T follicular helper cell (primary cell): Measurements from ENCODE around the gene RGL3.
"Not testable (repeated sequence)": the region's sequence is repeated elsewhere in the genome, so short reads cannot be mapped to it uniquely, and the experiment has no call there.

Experiments used
- DNase-seq: peaks from one replicate; pipeline ENCODE4 v3.0.0-alpha.2; 2020; ENCODE audit warnings: low read depth
- total RNA-seq, 2 experiments: gene quantifications; one replicate each; lab custom pipeline; 2026; lab: John Stamatoyannopoulos, UW

RGL3 gene, protein sequence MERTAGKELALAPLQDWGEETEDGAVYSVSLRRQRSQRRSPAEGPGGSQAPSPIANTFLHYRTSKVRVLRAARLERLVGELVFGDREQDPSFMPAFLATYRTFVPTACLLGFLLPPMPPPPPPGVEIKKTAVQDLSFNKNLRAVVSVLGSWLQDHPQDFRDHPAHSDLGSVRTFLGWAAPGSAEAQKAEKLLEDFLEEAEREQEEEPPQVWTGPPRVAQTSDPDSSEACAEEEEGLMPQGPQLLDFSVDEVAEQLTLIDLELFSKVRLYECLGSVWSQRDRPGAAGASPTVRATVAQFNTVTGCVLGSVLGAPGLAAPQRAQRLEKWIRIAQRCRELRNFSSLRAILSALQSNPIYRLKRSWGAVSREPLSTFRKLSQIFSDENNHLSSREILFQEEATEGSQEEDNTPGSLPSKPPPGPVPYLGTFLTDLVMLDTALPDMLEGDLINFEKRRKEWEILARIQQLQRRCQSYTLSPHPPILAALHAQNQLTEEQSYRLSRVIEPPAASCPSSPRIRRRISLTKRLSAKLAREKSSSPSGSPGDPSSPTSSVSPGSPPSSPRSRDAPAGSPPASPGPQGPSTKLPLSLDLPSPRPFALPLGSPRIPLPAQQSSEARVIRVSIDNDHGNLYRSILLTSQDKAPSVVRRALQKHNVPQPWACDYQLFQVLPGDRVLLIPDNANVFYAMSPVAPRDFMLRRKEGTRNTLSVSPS
- total RNA-seq, result 0 to 0.24 reads per million in 2 experiments

DNA sequence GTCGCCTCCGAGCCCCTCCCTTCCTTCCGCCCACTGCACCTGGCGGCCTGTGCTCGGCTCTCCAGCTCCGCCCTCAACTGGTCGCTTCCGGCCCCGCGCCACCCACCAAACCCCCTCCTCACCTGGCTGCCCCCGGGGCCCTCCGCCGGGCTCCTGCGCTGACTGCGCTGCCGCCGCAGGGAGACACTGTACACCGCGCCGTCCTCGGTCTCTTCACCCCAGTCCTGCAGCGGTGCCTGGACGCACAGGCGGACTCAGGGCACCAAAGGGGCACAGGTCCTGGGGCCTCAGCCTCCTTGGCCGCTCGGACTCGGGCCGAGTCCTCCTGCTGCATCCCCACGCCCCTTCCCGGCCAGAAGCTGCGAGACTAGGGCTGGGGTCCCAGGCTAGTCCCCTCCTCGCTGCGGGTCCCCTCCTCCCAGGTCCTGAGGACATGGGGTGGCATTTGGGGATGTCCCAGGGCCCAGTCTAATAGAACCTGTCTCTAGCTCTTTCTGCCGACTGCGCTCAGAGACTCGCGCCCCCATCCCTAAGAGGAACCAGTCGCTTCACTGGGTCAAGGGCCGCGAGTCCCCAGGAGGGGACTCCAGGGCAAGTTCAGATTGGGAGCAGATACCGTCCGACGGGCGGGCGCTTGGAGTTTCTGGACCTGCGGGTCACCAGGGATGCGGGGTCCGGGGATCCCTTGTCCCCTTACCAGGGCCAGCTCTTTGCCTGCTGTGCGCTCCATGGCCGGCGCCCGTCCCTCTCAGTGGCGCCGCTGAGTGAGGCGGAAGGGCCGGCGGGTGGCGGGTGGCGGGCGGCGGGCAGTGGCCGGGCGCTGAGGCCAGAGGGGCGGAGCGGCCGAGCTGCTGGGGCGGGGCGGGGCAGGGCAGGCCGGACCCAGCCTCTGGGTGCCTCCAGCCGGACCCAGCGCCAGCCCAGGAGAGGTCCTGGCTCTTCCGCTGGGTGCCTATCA is at the start of gene RGL3:
TSS of gene RGL3 (minus strand) at position 766 of the 958 bp plus-strand sequence. CDS start at position 730, 36 bp downstream.
- no peak for DNase-seq

GRCh38 chr19:11468266-11468845 is 49.2 kb upstream of the RGL3 start:
- not testable (repeated sequence) for DNase-seq

DNA sequence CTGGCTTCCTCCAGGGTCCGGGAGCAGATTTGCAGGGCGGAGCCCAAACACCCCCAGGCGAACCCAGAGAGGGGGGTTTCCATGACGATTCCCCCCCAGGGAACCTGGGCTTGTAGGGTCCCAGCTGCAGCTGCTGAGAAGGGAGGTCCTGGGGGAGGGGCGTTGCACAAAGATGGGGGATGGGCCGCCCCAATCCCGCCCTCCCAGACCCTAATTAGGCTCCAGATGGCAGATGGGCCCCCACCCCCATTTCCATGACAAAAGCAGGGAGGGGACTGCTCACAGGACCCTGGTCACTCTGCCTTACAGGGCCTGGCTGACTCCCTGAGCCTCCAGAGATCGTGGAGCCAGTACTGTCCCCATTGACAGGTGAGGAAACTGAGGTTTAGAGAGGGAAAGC is 46.5 kb upstream of the RGL3 start:
- DNase-seq, result no peak

DNA sequence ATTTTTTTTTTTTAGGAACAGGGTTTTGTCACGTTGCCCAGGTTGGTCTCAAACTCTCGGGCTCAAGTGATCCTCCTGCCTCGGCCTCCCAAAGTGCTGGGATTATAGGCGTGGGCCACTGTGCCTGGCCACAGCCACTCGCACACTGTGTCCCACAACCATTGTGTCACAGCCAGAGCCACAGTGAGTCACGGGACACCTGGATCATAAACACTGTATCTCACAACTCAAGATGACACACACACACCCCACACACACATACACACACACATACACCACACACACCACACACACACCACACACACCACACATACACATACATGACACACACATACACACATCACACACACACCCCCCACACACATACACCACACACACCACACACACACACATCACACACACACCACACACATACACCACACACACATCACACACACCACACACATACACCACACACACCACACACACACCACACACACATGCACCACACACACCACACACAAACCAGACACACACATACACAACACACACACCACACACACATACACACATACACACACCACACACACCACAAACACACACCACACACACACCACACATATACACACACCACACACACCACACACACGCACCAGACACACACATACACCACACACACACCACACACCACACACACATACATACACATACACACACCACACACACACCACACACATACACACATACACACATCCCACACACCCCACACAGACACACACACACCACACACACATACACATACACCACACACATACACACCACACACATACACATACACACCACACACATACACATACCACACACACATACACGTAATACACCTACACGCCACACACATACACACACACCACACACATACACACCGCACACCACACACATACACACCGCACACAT is 45.5 kb upstream of the RGL3 start:
- DNase-seq, result no peak

DNA sequence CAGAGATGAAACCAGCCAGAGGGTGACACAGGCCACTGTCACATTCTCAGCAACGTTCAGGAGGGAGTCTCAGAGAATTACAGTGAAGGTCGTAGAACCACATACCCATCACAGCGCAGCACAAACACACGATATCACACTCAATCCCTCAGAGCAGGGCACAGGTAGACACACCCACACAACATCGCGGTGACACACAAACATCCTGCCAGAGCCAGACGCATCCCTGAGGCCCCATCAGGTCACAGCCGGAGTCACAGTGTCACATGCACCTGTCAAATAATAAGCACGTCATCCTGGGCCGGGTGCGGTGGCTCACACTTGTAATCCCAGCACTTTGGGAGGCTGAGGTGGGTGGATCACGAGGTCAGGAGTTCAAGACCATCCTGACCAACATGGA is 44.3 kb upstream of the RGL3 start:
- no peak for DNase-seq

GRCh38 chr19:11461453-11461852 is 42.3 kb upstream of the RGL3 start:
- no peak for DNase-seq

GRCh38 chr19:11460207-11460606 is 41.1 kb upstream of the RGL3 start:
- no peak for DNase-seq

- not testable (repeated sequence) for DNase-seq
Measured at GRCh38 chr19:11458912-11459311, 39.8 kb upstream of the RGL3 start.

GRCh38 chr19:11458236-11458900 is 39.3 kb upstream of the RGL3 start:
- DNase-seq, result no peak

- no peak for DNase-seq
Measured at GRCh38 chr19:11457831-11458230, 38.7 kb upstream of the RGL3 start.

DNA sequence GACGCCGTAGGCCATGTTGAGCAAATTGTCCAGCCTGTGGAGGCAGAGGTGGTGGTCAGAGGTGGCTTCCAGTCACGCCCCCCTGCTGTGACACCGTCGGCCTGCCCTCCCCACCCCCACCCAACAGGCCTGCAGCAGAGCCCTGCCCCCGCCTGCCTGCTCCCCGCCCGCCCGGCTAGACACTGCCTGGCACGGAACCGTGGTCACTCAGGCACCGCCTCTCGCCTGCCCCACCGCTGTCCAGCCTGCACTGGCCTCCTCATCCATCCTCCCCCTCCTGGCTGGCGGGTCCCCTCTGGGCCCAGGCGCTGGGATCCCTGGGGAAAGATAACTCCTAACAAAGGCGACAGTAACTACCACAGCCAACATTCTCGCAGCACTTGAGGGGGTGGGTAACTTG is 38.0 kb upstream of the RGL3 start:
- DNase-seq, result no peak

- no peak for DNase-seq
Measured at GRCh38 chr19:11456659-11457058, 37.5 kb upstream of the RGL3 start.

DNA sequence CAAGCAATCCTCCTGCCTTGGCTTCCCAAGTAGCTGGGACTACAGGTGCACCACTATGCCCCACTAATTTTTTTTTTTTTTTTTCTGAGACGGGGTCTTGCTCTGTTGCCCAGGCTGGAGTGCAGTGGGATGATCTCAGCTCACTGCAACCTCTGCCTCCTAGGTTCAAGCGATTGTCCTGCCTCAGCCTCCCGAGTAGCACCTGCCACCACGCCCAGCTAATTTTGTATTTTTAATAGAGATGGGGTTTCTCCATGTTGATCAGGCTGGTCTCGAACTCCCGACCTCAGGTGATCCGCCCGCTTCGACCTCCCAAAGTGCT is 36.1 kb upstream of the RGL3 start:
- DNase-seq, result not testable (repeated sequence)

DNA sequence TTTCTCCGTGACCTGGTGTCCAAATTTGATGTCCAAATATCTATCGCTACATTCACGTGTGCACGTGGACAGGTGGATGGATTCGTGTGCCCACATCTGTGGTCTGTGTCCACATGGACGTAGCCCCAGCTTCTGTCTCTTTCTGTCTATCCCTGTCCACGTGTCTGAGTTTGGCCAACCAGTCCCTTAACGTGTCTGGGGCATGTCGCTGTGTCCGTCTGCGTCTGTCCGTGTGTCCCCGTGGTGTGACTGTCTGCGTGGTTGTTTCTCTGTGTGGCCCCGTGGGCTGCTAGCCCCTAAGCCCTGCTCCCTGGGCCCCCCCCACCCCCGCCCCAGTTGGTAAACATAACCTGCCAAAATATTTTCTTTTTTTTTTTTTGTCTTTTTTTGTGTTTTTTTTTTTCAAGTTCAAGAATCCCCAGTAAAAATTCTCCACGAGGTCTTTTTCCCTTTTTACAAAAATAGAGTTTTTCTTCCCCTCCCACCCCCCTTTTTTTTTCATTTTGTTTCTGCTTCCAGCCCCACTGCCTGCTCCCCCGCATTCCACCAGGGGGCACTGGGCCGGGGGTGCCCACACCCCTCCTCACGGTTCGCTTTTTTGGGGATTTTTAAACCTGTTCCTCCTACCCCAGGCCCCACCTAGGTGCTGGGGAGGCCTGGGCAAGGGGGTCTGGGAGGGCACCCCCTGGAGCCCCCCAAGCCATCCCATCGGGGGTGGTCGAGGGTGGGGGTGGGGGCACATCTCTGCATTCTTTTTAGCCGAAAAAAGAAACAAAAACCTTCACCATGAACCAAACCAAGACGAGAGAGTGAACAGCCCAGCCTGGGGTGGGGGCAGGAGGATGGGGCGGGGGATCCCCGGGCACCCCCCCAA is 34.6 kb upstream of the RGL3 start:
- peak; percentile 14 for DNase-seq

- no peak for DNase-seq
Measured at GRCh38 chr19:11452620-11453310, 33.7 kb upstream of the RGL3 start.

DNA sequence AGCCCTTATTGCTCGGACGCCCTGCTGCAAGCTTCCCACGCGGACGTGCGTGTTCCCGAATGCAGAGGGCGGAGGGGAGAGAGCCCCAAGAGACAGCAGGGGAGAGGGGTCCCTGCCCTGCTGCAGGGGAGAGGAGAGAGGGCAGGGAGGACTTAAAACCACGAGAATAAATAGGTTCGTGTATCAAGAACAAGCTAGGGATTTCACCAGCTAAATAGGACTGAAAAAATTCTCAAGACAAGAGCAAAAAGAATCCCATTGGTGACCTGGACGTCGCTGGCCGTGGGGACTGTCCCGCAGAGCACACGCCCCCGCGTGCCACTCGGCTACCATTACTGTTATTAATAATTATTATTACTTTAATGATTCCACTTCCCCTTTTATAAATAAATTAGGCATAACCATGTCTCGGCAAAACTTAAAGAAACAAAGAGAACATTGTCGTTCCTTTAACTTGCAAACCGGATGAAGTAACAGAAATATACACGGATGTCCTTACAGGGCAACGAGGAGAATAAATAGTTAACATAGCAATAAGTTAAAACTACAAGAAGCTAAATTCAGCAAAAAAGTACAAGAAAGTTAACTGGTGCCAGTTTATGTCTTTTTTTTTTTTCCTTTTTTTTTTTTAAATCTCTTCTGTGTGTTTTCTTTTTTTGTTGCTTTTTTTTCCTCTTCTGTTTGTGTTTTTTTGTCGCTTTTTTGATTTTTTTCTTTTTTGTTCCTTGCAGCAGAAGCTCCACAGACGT is 32.9 kb upstream of the RGL3 start:
- no peak for DNase-seq

DNA sequence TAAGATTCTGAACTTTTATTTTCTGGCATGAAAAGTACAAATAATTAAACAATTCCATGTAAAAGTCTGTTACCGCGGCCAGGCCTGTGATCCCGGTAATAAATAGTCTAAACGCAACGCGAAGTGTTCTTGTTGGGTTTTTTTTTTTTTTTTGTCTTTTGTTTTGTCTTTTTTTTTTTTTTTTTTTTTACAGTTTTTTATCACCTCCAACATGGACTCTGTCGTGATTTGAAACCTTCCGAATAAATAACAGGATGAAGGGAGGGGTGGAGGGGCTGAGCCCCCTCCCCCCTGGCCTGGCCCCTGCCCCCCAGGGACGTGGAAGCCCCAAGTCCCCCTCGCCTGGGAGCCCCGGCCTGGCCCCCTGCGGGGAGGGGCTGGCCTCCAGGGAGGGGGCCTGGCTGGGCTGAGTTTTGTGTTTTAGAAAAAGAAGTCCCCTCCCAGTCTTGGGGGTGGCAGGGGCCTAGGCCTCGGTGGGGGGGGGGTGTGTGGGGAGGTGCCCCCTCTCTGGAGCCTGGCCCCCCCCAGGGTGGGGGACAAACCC is 32.3 kb upstream of the RGL3 start:
- no peak for DNase-seq
